Measurements from ENCODE around the gene GPR15. TPM values are rescaled to one million over a fixed set of nuclear protein-coding genes. Genes with fewer than 3 reads are reported as not detected.

Gene GPR15
- total RNA-seq, 1 donor from 2014 or later, result not detected

- Mint-ChIP-seq H3K36me3 (ENCODE audit: unreplicated experiment) (no peaks in the 10 kb centered on the region), H3K27me3 (ENCODE audit: unreplicated experiment) (peaks cover 90% of the 10 kb centered on the region), H3K4me3 (ENCODE audit: unreplicated experiment) (no peak overlapping the region), H3K9me3 (ENCODE audit: unreplicated experiment) (no peaks in the 10 kb centered on the region), H3K4me1 (ENCODE audit: unreplicated experiment) (no peaks in the 10 kb centered on the region), H3K27ac (ENCODE audit: unreplicated experiment) (no peak overlapping the region)
- DNase-seq (ENCODE audit: extremely low spot score, unreplicated experiment), result no peak
- TF ChIP-seq CTCF (IDR thresholded peaks at IDR 0.05), result no peak
Measured at GRCh38 chr3:98552232-98553020, 20.6 kb downstream of the GPR15 start.

GRCh38 chr3:98553021-98553563 lies 21.3 kb downstream of the GPR15 start:
- Mint-ChIP-seq H3K9me3 (ENCODE audit: unreplicated experiment) (no peaks in the 10 kb centered on the region), H3K36me3 (ENCODE audit: unreplicated experiment) (no peaks in the 10 kb centered on the region), H3K4me3 (ENCODE audit: unreplicated experiment) (no peak overlapping the region), H3K4me1 (ENCODE audit: unreplicated experiment) (no peaks in the 10 kb centered on the region), H3K27me3 (ENCODE audit: unreplicated experiment) (peaks cover 93% of the 10 kb centered on the region), H3K27ac (ENCODE audit: unreplicated experiment) (no peak overlapping the region)
- DNase-seq (ENCODE audit: extremely low spot score, unreplicated experiment), result no peak
- no peak for TF ChIP-seq CTCF (IDR thresholded peaks at IDR 0.05)

- DNase-seq (ENCODE audit: extremely low spot score, unreplicated experiment), result no peak
- no peak overlapping the region for H3K27ac Mint-ChIP-seq (ENCODE audit: unreplicated experiment)
- peaks cover 93% of the 10 kb centered on the region for H3K27me3 Mint-ChIP-seq (ENCODE audit: unreplicated experiment)
- no peaks in the 10 kb centered on the region for H3K36me3 Mint-ChIP-seq (ENCODE audit: unreplicated experiment)
- no peaks in the 10 kb centered on the region for H3K9me3 Mint-ChIP-seq (ENCODE audit: unreplicated experiment)
- H3K4me3 Mint-ChIP-seq (ENCODE audit: unreplicated experiment), result no peak overlapping the region
- H3K4me1 Mint-ChIP-seq (ENCODE audit: unreplicated experiment), result no peaks in the 10 kb centered on the region
- TF ChIP-seq CTCF (IDR thresholded peaks at IDR 0.05), result no peak
Measured at GRCh38 chr3:98553753-98554152, 22.0 kb downstream of the GPR15 start.

- H3K36me3 Mint-ChIP-seq (ENCODE audit: unreplicated experiment), result no peaks in the 10 kb centered on the region
Measured at GRCh38 chr3:98554580-98554979, 22.8 kb downstream of the GPR15 start.

More at GRCh38 chr3:98554580-98554979, 22.8 kb downstream of the GPR15 start:
- no peak for TF ChIP-seq CTCF (IDR thresholded peaks at IDR 0.05)
- no peaks in the 10 kb centered on the region for H3K4me1 Mint-ChIP-seq (ENCODE audit: unreplicated experiment)
- no peaks in the 10 kb centered on the region for H3K9me3 Mint-ChIP-seq (ENCODE audit: unreplicated experiment)
- no peak overlapping the region for H3K27ac Mint-ChIP-seq (ENCODE audit: unreplicated experiment)
- peaks cover 92% of the 10 kb centered on the region for H3K27me3 Mint-ChIP-seq (ENCODE audit: unreplicated experiment)
- no peak for DNase-seq (ENCODE audit: extremely low spot score, unreplicated experiment)
- H3K4me3 Mint-ChIP-seq (ENCODE audit: unreplicated experiment), result no peak overlapping the region

Data from osteocyte (in vitro differentiated cells).